Raji (cell line): ENCODE data around the gene CASK.

ENCODE experiments used
- POLR2A ChIP-seq: IDR thresholded peaks from 2 replicates; pipeline ENCODE4 v1.6.1; 2011; ENCODE audit warnings: low read depth, low read length, control low read depth; ENCODE audit not compliant: insufficient read depth

The CASK gene

DNA sequence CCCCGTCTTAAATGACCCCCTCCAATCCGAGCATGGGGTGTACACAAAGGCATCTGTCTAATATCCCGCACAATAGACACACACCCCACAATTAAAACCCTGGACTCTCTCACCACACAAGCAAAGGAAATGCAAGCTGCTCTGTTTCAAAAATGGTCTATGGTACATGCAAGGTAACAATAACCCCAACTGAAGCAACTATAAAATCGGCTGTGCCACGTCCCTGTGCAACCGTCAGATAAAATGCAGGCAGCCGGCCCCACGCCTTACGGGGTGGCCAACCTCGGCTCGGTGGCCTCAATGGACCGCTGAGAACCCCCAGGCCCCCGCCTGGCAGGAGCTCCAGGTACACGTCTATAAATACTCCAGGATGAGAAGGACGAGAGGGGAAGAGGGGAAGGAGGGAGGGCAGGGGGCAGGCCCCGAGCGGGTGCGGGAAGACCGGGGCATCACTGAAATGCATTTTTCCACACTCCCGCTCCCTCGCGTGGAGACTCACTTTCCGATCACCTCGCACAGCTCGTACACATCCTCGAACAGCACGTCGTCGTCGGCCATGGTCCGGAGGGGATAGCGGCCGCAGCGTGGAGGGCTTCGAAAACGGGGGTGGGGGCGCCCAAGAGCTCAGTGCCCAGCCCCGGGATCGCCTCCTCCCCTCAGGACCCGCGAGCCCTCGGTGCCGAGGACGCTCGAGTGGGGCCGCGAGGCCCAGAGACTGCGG lies 763 bp downstream of the CASK start:
- no peak for TF ChIP-seq POLR2A

DNA sequence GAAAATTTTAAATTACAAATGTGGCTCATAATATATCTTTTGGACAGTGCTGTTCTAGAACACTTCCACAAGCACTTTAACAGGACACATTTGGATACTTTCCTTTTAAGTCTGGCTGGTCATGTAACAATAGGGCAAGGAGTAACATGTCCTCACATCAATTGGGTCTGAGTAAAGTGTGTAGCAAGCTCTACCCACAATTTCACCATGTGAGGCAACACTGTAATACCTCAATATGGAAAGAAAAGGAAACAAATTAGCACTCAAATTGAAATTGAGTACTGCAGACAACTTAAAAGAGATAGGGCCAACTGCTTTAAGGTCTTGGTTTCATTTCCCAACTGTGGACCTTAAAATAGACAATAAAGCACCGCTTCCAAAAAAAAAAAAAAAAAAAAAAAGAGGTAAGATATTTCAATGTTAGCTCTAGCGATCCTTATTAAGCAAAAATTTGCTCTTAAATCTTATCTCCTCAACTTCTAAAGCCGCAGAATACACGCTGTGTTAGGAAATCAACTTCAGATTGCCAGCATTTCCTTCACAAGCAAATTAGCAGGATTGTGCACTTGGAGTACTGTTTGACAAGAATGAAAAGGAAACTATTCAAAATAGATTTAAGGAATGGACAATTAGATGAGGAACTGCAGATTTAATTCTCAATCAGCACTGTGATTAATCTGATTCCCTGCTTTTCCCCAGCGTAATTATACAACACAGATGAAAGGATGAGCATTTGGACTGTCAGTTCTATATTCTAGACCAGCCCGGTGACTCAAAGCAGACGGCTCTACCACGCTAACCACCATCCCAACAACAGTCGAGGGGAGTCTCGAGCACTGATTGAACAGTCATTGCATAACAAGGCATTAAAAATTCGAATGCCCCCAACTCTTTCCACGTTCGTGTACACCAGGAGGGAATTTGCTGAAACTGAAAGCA lies 1.6 kb downstream of the CASK start:
- no peak for TF ChIP-seq POLR2A

DNA sequence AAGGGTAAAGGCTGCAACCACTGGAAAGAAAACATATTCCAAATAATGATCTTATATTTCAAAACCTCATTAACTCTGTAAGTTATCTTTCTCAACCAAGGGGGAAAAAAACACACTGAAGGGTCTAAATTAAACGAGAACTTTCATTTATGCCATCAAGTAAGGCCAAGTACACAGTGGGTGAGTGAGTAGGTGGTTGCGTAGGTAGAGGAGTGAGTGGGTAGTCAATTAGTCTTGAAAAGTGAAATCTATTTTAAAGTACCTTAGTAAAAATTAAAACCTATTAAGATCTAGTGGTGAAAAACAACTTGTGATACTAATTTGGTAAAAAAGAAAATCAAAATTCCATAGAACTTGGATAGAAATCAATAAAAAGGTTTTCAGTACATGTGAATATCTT lies 3.5 kb downstream of the CASK start:
- no peak for TF ChIP-seq POLR2A

DNA sequence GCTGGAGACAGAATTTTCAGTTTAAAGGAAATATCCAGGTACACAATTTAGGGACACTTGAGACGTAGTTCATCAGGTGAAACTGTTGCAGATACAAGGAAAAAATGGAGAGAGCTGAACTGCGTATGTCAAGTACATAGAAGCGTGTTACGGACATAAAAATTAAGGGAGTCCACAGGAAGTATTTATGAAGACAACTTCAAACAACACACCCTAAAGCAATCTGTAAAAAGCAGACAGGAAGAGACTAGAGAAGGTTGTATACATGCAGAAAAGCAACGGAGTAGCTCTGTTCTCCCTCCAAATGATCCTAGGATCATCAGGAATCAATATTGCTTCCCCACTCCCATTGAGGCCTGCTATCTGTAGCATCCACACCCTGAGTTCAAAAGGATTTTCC lies 5.8 kb downstream of the CASK start:
- no peak for TF ChIP-seq POLR2A

GRCh38 chrX:41913476-41913875 lies 9.9 kb downstream of the CASK start:
- TF ChIP-seq POLR2A = no peak

GRCh38 chrX:41912923-41913322 lies 10.4 kb downstream of the CASK start:
- TF ChIP-seq POLR2A = no peak

GRCh38 chrX:41909068-41909467 lies 14.3 kb downstream of the CASK start:
- TF ChIP-seq POLR2A = no peak

- no peak for TF ChIP-seq POLR2A
Measured at GRCh38 chrX:41906515-41907187, 16.7 kb downstream of the CASK start.

DNA sequence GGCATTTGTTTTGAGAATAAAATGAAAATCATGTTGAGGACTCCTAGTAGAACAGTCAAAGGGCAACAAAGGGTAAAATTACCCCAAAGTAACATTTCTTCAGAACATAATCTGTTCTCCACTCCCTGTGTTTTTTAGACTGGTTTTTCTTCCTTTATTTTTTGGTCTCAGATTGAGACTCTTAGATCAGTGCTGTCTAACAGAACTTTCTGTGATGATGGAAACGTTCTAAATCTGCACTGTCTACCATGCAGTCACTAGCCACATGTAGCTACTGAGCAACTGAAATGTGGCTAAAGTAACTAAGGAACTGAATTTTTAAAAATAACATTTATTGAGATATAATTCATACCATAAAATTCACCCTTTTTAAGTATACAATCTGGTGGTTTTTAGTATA lies 19.8 kb downstream of the CASK start:
- TF ChIP-seq POLR2A = no peak

GRCh38 chrX:41900321-41900720 lies 23.0 kb downstream of the CASK start:
- no peak for TF ChIP-seq POLR2A

GRCh38 chrX:41895826-41896225 lies 27.5 kb downstream of the CASK start:
- no peak for TF ChIP-seq POLR2A

DNA sequence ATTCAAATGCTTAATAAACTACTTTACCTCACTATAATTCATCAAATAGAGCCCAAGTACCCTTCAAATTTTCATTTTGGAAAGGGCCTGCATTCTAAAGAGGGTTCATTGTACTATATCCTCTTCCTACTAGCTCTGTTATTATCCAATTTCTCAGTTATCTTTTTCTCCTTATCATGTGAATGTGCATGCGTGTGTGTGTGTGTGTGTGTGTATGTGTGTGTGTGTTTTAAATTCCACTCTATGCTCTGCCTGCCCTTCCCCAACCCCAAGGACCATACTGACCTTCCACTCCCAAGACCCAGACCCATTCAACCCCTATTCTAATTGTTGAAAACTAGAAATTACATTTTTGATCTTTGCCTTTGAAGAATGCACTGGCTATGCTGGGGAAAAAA lies 33.3 kb downstream of the CASK start:
- TF ChIP-seq POLR2A = no peak

- no peak for TF ChIP-seq POLR2A
Measured at GRCh38 chrX:41889317-41890025, 33.9 kb downstream of the CASK start.

DNA sequence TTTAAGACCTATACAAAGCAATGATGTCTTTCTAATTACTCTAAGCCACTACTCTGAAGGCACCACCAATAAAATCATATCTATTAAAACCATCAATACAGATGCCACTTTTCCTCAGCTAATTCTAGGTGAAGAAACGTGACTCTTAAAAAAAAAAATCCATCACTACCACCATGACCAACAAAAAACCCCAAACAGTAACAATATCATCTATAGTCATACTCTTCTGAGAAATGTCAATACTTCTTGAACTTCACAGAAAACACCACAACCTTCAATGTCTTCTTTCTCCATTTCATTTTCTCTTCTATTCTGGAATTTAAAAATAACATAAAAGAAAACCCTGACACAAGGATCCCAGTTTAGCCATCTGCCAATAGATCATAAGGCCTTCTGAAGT lies 35.7 kb downstream of the CASK start:
- TF ChIP-seq POLR2A = no peak

GRCh38 chrX:41885724-41886123 lies 37.6 kb downstream of the CASK start:
- TF ChIP-seq POLR2A = no peak
